Thyroid gland (tissue), 4 donors: ENCODE results near the gene JTB. TPM values are rescaled to one million over a fixed set of nuclear protein-coding genes. Genes with fewer than 3 reads are reported as not detected.
"Not testable (repeated sequence)": the region's sequence is repeated elsewhere in the genome, so short reads cannot be mapped to it uniquely, and the experiment has no call there.

ENCODE experiments used
- DNase-seq, 2 donors: peaks; one replicate each; pipeline ENCODE4 v3.0.0-alpha.2; 2019
- H3K27ac ChIP-seq, 3 donors: fragments of 200-600 bp; sonication (generic); 1 replicate in 2 of 3; 2 replicates in 1 of 3; pipeline ENCODE4 v1.5.1; 2016 to 2019; ENCODE audit warnings: mild to moderate bottlenecking in 1 of 3, moderate library complexity in 1 of 3
- H3K27me3 ChIP-seq: fragments of 200-600 bp; sonication (generic); one replicate; pipeline ENCODE4 v1.5.1; 2019
- H3K36me3 ChIP-seq, 2 donors: fragments of 200-600 bp; sonication (generic); one replicate each; pipeline ENCODE4 v1.5.1; 2016 to 2019
- H3K4me1 ChIP-seq, 2 donors: fragments of 200-600 bp; sonication (generic); one replicate each; pipeline ENCODE4 v1.5.1; 2017 to 2019
- H3K4me3 ChIP-seq, 3 donors: fragments of 200-600 bp; sonication (generic); replicated peaks in 1 of 3; 1 replicate in 2 of 3; 2 replicates in 1 of 3; pipeline ENCODE4 v1.5.1; 2016; ENCODE audit warnings: mild to moderate bottlenecking in 1 of 3
- H3K9me3 ChIP-seq: fragments of 200-600 bp; sonication (generic); one replicate; pipeline ENCODE4 v1.5.1; 2017
- CTCF ChIP-seq, 6 experiments: fragments of 200-600 bp in 3 of 6; fragments of 450-650 bp in 3 of 6; sonication (generic) in 3 of 6; IDR thresholded peaks; one replicate each; pipeline ENCODE4 v1.5.1; 2016 to 2019; ENCODE audit warnings: antibody characterized with exemption in 6 of 6, mild to moderate bottlenecking in 2 of 6, inconsistent platforms in 1 of 6, moderate library complexity in 1 of 6
- POLR2A ChIP-seq, 2 donors: fragments of 450-650 bp; IDR thresholded peaks; one replicate each; pipeline ENCODE4 v1.6.1; 2017; ENCODE audit warnings: antibody characterized with exemption in 2 of 2, mild to moderate bottlenecking in 2 of 2, moderate library complexity in 1 of 2
- WGBS, 2 donors: methylation state at CpG; one replicate each; pipeline ENCODE4 v1.1.5; 2017; 5-methylcytosine and 5-hydroxymethylcytosine counted together
- intact Hi-C: fragments of 100-400 bp; cut with DNase I; formaldehyde crosslinking; loops from one replicate; pipeline ENCODE4 v1.15.1; 2023
- total RNA-seq, 4 donors: library from RNA; depleted of rRNA; stranded (reverse); fragments of >200 nt; gene quantifications; one replicate each; pipeline ENCODE4 v1.2.3, GENCODE V29; 2016

JTB gene
- total RNA-seq = 100 to 1,000 TPM; 173 to 393 (median 247) TPM

GRCh38 chr1:153977250-153978240, at the start of gene JTB:
TSS of gene JTB (minus strand) at chr1:153977674. CDS start at chr1:153977252, 422 bp downstream.
- peaks cover 20 to 22% of the 10 kb centered on the region in 2 donors for H3K36me3 ChIP-seq
- peak within 1 kb of the TSS; percentile 90 to 94 (median 90) for H3K27ac ChIP-seq
- H3K4me1 ChIP-seq = peaks cover 13 to 14% of the 10 kb centered on the region in 2 donors
- TF ChIP-seq CTCF (IDR thresholded peaks at IDR 0.05) (no peak), POLR2A (IDR thresholded peaks at IDR 0.05) (peak; percentile 31 to 87)
- intact Hi-C loops = no loop called here
- DNase-seq = peak; percentile 89
- WGBS, 2 donors = 1% methylated on average over 36 to 38 of the region's 75 CpGs
- peak within 1 kb of the TSS; percentile 90 to 98 (median 92) for H3K4me3 ChIP-seq
- no peaks in the 10 kb centered on the region for H3K9me3 ChIP-seq
- H3K27me3 ChIP-seq = no peaks in the 10 kb centered on the region

GRCh38 chr1:154019940-154020339, 42.5 kb upstream of the JTB start:
- no peak overlapping the region for H3K27ac ChIP-seq
- no peak for DNase-seq
- WGBS, 2 donors = 82 to 85% methylated on average over 1 of the region's 1 CpG
- no peaks in the 10 kb centered on the region for H3K9me3 ChIP-seq
- no peaks in the 10 kb centered on the region for H3K36me3 ChIP-seq
- intact Hi-C loops = no loop called here
- H3K4me3 ChIP-seq = no peak overlapping the region
- TF ChIP-seq CTCF (IDR thresholded peaks at IDR 0.05) (no peak), POLR2A (IDR thresholded peaks at IDR 0.05) (no peak)
- no peaks in the 10 kb centered on the region for H3K27me3 ChIP-seq
- H3K4me1 ChIP-seq = no peaks in the 10 kb centered on the region

GRCh38 chr1:154019269-154019668, 41.8 kb upstream of the JTB start:
- intact Hi-C loops = no loop called here
- WGBS, 2 donors = 72 to 73% methylated on average over 4 of the region's 4 CpGs

GRCh38 chr1:154014154-154014907, 36.9 kb upstream of the JTB start:
- intact Hi-C loops = no loop called here
- H3K9me3 ChIP-seq = no peaks in the 10 kb centered on the region
- WGBS, 2 donors = 89 to 93% methylated on average over 3 of the region's 3 CpGs
- no peaks in the 10 kb centered on the region for H3K36me3 ChIP-seq
- DNase-seq = no peak
- TF ChIP-seq POLR2A (IDR thresholded peaks at IDR 0.05) = no peak
- no peak for TF ChIP-seq CTCF (IDR thresholded peaks at IDR 0.05)
- H3K27me3 ChIP-seq = no peaks in the 10 kb centered on the region
- H3K4me3 ChIP-seq = no peak overlapping the region
- H3K4me1 ChIP-seq = no peaks in the 10 kb centered on the region
- no peak overlapping the region for H3K27ac ChIP-seq

More at GRCh38 chr1:154019269-154019668, 41.8 kb upstream of the JTB start:
- TF ChIP-seq CTCF (IDR thresholded peaks at IDR 0.05) = no peak
- no peak for TF ChIP-seq POLR2A (IDR thresholded peaks at IDR 0.05)
- no peaks in the 10 kb centered on the region for H3K4me1 ChIP-seq
- DNase-seq = no peak
- H3K4me3 ChIP-seq = no peak overlapping the region
- H3K27ac ChIP-seq = no peak overlapping the region
- H3K27me3 ChIP-seq = no peaks in the 10 kb centered on the region
- no peaks in the 10 kb centered on the region for H3K36me3 ChIP-seq
- no peaks in the 10 kb centered on the region for H3K9me3 ChIP-seq

- H3K27ac ChIP-seq, H3K4me1 ChIP-seq, H3K27me3 ChIP-seq, H3K36me3 ChIP-seq, intact Hi-C loops, H3K9me3 ChIP-seq, DNase-seq, H3K4me3 ChIP-seq: not testable (repeated sequence)
- 92 to 93% methylated on average over 13 to 14 of the region's 14 CpGs for WGBS, 2 donors
Measured at GRCh38 chr1:154012543-154012942, 35.1 kb upstream of the JTB start.
